A549 (cell line): ENCODE measurements around the gene STRADB.

Experiments used
- CHD2 ChIP-seq: fragments of 150-350 bp; IDR thresholded peaks from 2 replicates; pipeline ENCODE4 v1.6.1; 2014; ENCODE audit warnings: low read length; ENCODE audit not compliant: partially characterized antibody
- JUNB ChIP-seq: fragments of >200 bp; sonication (Bioruptor Twin); formaldehyde crosslinking; IDR thresholded peaks from 2 replicates; pipeline ENCODE4 v1.6.1; 2016
- KDM1A ChIP-seq: fragments of 200-600 bp; sonication (generic); IDR thresholded peaks from 2 replicates; pipeline ENCODE4 v1.6.1; 2016; ENCODE audit warnings: low read depth, mild to moderate bottlenecking
- MAFK ChIP-seq: fragments of 450-650 bp; IDR thresholded peaks from 2 replicates; pipeline ENCODE4 v1.6.1; 2014; ENCODE audit not compliant: partially characterized antibody
- NFE2L2 ChIP-seq: fragments of 150-350 bp; conservative IDR thresholded peaks from 2 replicates; pipeline ENCODE4 v1.6.1; 2014; ENCODE audit warnings: low read length
- RCOR1 ChIP-seq: fragments of 150-350 bp; IDR thresholded peaks from 2 replicates; pipeline ENCODE4 v1.6.1; 2014; ENCODE audit warnings: antibody characterized with exemption, low read length, low read depth
- RNF2 ChIP-seq: fragments of 200-600 bp; sonication (generic); IDR thresholded peaks from 2 replicates; pipeline ENCODE4 v1.6.1; 2016; ENCODE audit warnings: low read depth, mild to moderate bottlenecking, antibody characterized with exemption, moderate library complexity, borderline replicate concordance
- ZC3H11A ChIP-seq: fragments of 450-650 bp; IDR thresholded peaks from 2 replicates; pipeline ENCODE4 v1.6.1; 2014; ENCODE audit warnings: antibody characterized with exemption, mild to moderate bottlenecking
- TF ChIP-seq, protein P1 (sequence below): fragments of >200 bp; sonication (Bioruptor Twin); formaldehyde crosslinking; IDR thresholded peaks from 3 replicates; pipeline ENCODE4 v1.5.1; 2016
- TF ChIP-seq, protein P2 (sequence below): IDR thresholded peaks from 2 replicates; pipeline ENCODE4 v1.6.1; 2012; ENCODE audit warnings: low read depth, borderline replicate concordance
- TF ChIP-seq, protein P3 (sequence below): IDR thresholded peaks from 2 replicates; pipeline ENCODE4 v1.6.1; 2012
- TF ChIP-seq, protein P4 (sequence below): fragments of 150-350 bp; IDR thresholded peaks from 2 replicates; pipeline ENCODE4 v1.6.1; 2014; ENCODE audit warnings: low read depth, mild to moderate bottlenecking, low read length
- TF ChIP-seq, protein P5 (sequence below): fragments of 250-450 bp; sonication (Bioruptor Pico); IDR thresholded peaks from 2 replicates; pipeline ENCODE4 v1.5.0; 2021; ENCODE audit warnings: mild to moderate bottlenecking, moderate library complexity, borderline replicate concordance
- TF ChIP-seq, protein P6 (sequence below): fragments of 450-650 bp; IDR thresholded peaks from 2 replicates; pipeline ENCODE4 v1.6.1; 2014; ENCODE audit warnings: antibody characterized with exemption

DNA sequence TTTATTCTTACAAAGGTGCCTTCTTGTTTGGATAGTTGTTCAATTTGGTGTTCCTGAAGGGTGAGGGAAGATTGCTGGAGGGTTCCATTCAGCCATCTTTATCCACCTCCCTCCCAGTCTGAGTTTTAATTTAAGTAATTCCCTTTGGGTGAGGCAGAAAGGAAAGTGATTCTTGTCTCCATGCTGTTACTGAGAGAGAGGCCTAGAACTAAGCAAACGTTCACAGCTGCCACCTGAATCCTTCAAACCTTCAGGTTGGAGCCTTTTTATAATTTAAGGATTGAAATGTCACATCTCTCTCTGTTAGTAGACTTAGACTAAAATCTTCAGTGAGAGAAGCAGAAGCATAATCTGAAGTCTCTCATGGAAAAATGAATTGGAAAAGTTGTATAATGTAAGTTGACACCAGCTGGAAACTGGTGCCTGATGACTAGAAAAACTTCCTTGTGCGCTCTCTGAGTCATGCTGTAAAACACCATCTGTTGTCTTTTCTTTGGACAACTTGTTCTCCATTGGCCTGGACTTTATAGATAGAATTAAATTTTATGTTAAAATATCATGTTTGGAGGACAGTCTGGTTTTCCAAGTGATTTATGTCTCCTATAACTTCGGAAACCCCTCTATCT lies 14.6 kb downstream of the STRADB start:
- TF ChIP-seq, protein P1, sequence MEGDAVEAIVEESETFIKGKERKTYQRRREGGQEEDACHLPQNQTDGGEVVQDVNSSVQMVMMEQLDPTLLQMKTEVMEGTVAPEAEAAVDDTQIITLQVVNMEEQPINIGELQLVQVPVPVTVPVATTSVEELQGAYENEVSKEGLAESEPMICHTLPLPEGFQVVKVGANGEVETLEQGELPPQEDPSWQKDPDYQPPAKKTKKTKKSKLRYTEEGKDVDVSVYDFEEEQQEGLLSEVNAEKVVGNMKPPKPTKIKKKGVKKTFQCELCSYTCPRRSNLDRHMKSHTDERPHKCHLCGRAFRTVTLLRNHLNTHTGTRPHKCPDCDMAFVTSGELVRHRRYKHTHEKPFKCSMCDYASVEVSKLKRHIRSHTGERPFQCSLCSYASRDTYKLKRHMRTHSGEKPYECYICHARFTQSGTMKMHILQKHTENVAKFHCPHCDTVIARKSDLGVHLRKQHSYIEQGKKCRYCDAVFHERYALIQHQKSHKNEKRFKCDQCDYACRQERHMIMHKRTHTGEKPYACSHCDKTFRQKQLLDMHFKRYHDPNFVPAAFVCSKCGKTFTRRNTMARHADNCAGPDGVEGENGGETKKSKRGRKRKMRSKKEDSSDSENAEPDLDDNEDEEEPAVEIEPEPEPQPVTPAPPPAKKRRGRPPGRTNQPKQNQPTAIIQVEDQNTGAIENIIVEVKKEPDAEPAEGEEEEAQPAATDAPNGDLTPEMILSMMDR, result no peak
- TF ChIP-seq, protein P2, sequence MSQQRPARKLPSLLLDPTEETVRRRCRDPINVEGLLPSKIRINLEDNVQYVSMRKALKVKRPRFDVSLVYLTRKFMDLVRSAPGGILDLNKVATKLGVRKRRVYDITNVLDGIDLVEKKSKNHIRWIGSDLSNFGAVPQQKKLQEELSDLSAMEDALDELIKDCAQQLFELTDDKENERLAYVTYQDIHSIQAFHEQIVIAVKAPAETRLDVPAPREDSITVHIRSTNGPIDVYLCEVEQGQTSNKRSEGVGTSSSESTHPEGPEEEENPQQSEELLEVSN, result no peak
- TF ChIP-seq KDM1A (no peak), JUNB (no peak), CHD2 (no peak), NFE2L2 (no peak), RCOR1 (no peak), ZC3H11A (no peak), MAFK (no peak), RNF2 (no peak)
- TF ChIP-seq, protein P3, sequence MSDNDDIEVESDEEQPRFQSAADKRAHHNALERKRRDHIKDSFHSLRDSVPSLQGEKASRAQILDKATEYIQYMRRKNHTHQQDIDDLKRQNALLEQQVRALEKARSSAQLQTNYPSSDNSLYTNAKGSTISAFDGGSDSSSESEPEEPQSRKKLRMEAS, result no peak
- TF ChIP-seq, protein P4, sequence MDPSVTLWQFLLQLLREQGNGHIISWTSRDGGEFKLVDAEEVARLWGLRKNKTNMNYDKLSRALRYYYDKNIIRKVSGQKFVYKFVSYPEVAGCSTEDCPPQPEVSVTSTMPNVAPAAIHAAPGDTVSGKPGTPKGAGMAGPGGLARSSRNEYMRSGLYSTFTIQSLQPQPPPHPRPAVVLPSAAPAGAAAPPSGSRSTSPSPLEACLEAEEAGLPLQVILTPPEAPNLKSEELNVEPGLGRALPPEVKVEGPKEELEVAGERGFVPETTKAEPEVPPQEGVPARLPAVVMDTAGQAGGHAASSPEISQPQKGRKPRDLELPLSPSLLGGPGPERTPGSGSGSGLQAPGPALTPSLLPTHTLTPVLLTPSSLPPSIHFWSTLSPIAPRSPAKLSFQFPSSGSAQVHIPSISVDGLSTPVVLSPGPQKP, result no peak
- TF ChIP-seq, protein P5, sequence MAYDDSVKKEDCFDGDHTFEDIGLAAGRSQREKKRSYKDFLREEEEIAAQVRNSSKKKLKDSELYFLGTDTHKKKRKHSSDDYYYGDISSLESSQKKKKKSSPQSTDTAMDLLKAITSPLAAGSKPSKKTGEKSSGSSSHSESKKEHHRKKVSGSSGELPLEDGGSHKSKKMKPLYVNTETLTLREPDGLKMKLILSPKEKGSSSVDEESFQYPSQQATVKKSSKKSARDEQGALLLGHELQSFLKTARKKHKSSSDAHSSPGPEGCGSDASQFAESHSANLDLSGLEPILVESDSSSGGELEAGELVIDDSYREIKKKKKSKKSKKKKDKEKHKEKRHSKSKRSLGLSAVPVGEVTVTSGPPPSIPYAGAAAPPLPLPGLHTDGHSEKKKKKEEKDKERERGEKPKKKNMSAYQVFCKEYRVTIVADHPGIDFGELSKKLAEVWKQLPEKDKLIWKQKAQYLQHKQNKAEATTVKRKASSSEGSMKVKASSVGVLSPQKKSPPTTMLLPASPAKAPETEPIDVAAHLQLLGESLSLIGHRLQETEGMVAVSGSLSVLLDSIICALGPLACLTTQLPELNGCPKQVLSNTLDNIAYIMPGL, result no peak
- TF ChIP-seq, protein P6, sequence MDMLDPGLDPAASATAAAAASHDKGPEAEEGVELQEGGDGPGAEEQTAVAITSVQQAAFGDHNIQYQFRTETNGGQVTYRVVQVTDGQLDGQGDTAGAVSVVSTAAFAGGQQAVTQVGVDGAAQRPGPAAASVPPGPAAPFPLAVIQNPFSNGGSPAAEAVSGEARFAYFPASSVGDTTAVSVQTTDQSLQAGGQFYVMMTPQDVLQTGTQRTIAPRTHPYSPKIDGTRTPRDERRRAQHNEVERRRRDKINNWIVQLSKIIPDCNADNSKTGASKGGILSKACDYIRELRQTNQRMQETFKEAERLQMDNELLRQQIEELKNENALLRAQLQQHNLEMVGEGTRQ, result no peak
